HG03378 (cell line): ENCODE data around the gene UBL7.
A peak's percentile ranks its signal among the peaks of the same experiment; 100 is the strongest.
"Not testable (repeated sequence)": the region's sequence is repeated elsewhere in the genome, so short reads cannot be mapped to it uniquely, and the experiment has no call there.

ENCODE experiments used
- ATAC-seq: cut with Tn5 transposase; IDR thresholded peaks from one replicate; pipeline ENCODE4 v1.9.1; 2021; ENCODE audit warnings: mild to moderate bottlenecking, moderate library complexity; ENCODE audit not compliant: unreplicated experiment

The UBL7 gene, protein sequence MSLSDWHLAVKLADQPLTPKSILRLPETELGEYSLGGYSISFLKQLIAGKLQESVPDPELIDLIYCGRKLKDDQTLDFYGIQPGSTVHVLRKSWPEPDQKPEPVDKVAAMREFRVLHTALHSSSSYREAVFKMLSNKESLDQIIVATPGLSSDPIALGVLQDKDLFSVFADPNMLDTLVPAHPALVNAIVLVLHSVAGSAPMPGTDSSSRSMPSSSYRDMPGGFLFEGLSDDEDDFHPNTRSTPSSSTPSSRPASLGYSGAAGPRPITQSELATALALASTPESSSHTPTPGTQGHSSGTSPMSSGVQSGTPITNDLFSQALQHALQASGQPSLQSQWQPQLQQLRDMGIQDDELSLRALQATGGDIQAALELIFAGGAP

DNA sequence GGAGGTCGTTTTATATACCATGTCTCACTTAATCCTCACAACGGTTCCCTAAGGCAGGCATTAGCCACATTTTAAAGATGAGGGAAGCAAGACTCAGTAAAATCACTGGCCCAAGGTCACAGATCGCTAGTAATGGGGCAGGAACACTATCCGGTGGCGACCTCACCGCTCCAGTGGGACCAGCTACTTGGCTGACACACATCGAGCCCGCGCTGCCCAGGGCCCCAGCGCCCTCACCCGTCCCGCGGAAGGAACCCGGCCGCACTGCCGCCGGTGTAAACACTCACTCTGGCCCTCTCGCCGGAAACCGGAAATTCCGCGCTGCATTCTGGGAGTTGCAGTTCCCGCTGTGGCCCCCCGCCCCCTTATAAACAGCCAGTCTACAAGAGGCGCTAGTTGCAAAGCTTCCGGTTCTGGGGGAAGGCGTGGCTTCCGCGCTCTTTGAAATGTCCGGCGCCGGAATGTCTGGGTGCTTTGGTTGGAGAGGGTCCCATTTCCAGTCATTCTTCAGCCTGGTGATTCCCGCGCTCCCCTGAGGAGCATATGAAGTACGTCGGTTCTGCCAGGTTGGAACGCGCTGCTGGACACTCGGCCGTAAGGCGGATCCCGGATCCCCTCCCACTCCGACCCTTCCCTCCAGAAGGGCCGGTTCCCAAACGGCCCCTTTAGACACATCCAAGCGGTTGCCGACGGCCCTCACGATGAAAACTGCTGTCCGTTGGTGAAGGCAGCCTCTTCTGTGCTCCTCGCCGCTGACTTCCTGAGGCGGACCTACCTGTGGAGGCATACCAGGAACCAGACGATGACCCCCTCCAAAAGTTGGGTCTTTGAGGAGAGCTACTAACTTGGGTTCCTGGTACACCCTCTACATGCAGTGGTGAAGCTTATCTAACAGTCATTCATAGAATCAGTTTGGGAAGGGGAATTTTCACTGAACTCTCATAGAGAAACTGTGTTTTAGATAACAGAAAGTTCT, at the start of gene UBL7:
Gene UBL7, minus strand, starts transcription at position 290 of the 976 bp plus-strand sequence. CDS start 2,293 bp downstream, outside the sequence.
- ATAC-seq = peak; percentile 74

DNA sequence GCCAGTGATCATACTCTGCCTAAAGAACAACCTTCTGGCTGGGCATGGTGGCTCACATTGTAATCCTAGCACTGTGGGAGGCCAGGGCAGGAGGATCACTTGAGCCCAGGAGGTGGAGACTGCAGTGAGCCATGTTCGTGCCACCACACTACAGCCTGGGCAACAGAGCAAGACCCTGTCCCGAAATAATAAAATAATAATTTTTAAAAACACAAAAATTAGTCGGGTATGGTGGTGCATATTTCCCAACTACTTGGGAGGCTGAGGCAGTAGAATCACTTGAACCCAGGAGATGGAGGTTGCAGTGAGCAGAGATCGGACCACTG, 45.5 kb upstream of the UBL7 start:
- no peak for ATAC-seq

DNA sequence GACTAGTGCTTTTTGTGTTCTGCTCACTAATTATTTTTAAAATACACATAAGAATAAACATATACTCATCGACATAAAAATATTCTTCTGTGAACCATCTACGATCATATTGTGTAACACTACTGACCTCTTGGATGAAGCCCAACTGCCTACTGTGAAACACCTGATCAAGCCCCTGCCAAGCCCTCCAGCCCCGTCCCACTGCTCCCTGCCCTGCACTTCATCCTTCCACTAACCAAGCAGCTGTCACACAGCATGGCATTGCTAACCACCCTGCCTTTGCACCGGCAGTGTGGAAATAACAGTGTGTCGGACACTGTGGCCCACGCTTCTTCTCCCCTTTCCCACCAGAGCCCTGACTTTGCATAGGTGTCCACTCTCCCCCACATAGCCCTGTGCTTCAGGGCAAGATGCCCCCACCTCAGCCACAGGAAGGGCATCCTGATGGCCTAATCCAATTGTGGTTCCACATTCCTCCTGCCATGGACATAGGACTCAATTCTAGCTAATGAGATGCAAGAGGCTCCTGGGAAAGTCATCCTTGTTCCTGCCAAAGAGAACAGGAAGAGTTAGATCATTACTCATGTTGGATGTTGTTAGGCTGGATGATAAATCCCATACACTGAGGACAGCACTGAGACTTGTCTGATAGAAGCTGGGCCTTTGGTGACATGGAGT, 45.0 kb upstream of the UBL7 start:
- no peak for ATAC-seq

DNA sequence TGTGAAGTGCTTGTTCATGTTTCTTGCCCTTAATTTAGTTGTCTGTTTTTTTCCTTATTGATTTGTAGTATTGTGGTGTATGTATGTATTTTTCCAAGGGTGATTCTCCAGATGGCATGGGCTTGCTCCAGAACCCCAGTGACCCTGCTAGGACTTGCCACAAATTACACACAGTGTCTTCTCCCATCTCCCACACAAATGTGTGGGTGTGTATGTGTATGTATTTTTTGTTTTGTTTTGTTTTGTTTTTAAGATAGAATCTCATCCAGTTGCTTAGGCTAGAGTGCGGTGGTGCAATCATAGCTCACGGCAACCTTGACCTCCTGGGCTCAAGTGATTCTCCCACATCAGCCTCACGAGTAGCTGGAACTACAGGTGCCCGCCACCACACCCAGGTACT, 43.9 kb upstream of the UBL7 start:
- no peak for ATAC-seq

DNA sequence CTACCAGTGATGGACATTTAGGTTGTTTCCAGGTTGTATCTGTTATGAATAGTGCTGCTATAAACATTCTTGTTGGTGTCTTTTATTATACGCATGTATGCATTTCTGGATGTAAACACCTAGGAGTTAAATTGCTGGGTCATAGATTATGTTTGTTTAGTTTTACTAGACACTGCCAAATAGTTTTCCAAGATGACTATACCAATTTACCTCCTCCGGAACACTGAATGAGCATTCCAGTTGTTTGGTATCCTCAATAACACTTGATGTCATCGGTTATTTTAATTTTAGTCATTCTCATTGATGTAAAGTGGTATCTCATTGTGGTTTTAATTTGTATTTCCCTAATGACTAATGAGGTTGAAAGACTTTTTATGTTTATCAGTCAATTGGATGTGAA, 43.5 kb upstream of the UBL7 start:
- ATAC-seq = no peak

DNA sequence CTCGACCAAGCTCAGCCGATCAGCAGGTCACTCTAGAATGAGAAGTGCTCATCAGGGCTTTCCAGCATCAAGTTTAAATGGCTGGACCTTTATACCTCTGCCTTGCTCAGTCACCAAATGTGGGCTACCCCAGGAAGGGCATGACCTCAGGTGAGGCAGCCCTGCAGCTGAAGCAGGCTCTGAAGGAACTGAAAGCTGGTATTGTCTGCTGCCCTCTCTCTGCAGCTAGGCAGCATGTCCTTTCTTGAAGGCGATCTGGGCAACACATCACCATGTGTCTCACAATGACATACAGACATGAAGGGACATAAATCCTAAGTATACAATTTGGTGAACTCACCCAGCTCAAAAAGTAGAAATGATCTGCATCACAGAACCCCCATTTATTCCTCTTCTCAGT, 41.3 kb upstream of the UBL7 start:
- ATAC-seq = no peak

DNA sequence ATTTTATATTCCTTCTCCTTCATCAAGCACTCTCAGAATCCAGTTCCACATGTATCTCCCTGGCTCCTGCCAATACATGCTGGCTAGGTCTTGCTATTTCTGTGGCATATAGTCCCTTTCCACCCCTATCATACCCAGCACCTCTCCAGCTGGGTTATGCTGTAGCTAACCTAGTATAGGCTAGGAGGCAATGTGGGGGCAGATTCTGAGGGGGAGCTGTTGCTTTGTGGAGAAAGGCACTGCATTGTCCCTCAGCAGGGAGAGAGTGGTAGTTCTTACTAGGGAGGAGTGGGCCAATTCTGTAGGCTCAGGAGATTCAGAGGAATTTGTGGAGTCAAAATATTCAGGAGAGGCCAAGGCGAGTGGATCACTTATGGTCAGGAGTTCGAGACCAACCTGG, 39.4 kb upstream of the UBL7 start:
- ATAC-seq = no peak

DNA sequence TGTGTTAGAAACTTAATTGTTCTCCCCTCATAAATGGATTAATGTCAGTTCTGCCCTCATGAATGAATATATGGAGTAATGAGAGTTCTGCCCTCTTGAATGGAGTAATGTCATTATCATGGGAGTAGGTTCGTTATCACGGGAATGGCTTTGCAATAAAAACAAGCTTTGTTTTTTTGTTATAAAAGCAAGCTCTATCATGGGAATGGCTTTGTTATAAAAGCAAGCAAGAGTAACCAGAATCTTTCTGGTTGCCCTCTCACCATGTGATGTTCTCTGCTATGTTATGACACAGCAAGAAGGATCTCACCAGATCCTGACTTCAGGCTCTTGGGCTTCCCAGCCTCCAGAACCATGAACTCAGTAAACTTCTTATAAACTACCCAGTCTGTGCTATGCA, 38.4 kb upstream of the UBL7 start:
- no peak for ATAC-seq

DNA sequence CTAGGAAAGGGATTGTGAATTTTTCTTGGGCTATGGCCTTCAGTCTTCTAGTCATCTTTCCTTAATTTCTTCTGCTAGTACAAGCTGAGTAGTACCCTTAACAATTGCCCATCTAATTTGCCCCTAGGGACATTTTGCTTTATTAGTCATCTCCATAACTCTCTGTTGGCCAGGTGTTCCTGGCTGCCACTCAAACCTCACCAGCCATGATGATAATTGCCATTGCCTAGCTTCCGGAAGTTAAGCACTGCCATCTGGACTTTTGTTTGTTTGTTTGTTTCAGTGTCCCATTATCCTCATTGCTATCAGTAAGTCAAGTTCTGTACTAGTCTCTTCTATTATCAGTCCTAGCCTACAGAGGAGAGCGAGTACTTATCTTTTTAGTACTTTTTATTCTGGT, 36.6 kb upstream of the UBL7 start:
- no peak for ATAC-seq

DNA sequence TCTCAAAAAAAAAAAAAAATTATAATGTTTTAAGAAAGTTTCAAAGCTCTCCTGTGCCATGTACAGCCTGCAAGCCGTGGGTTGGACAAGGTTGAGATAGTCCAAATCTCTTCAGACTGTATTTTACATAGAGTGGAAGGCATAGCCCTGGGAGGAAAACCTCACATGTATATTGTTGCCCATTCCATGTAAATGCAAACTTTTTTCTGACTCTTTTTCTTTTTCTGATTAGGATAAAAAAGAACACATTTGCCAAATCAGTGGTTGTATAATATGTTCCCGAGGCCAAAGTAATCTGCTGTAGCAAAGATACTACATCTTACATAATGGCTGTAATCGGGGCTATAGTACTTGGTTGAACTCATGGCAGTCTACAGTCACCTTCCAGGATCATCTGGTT, 35.7 kb upstream of the UBL7 start:
- no peak for ATAC-seq

DNA sequence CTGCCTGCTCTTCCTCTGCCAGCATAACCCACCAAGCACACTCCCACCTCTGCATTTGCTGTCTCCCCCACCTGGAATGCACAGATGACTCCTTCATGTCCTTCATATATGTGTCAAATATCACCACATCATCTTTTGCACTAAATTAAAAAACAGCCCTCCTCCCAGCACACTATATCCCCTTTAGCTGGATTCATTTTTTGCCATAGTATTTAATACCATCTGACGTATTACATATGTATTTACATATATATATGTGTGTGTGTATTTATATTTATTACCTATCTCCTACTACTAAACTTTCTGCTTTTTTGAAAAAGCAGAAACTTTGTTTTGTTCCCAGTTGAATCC, 29.4 kb upstream of the UBL7 start:
- ATAC-seq = no peak

DNA sequence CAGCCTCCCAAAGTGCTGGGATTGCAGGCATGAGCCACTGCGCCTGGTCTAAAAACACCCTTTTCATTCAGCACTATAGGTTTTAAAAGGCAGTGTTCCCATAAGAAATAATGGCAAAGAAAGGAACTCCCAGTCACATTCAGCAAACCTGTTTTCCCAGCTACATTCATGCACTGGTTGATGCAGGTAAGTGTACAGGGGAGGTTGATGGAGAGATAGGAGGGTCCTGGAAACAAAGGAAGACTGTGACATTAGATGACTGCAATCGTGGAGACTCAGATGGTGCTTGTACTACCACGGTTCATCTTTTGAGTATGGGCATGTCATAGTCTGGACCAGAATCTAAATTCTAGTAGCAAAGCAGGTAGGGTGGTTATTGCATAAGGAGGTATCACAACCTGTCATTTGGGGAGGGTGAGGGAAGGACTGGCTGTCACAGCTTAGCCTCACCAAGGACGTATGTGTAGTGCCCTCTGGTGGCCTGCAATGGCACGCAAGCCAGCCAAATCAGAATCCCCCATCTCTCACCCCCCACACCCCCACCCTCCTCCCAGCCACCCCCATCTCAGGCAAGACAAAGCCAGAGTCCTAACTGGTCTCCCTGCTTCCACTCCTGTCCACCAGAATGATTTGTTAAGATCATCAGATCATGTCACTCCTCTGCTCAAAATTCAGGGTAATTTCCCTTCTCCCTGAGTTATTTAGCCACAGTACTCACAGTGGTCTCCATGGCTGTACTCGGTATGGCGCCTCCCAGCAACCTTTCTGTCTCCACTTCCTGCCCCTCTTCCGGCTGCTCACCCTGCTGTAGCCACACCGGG, 28.8 kb upstream of the UBL7 start:
- no peak for ATAC-seq

DNA sequence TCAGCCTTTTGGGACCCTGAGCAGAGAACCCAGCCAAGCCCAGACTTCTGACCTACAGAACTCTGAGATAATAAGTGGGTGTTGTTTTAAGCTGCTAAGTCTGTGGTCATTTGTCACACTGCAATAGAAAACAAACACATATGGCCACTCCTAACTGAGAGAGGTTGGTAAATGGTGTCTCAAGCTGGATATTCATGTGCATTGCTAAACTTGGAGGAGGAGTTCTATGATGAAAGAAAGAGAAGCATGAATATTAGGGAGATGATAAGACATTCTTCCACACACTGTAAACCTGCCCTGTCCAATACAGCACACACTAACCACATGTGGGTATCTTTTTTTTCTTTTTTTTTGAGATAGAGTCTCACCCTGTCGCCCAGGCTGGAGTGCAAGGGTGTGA, 27.8 kb upstream of the UBL7 start:
- ATAC-seq = no peak

DNA sequence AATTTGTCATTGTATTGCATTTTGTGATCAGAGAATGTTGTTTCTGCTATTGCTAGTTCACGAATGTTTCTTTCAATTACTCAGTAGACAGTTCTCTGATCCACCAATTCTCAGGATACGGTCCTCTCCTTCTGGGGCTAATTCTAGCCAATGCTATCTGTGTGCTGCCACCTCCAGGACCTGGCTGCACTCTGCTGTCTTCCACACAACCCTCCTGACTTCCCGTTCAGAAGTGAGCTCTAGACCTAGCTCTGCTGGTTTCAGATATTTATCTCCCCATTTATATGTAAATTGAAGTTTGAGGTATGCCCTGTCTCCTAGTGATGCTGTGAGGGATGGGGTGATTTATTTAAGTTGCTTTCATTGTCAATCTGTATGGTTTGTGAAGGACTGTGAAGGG, 21.7 kb upstream of the UBL7 start:
- ATAC-seq = no peak

DNA sequence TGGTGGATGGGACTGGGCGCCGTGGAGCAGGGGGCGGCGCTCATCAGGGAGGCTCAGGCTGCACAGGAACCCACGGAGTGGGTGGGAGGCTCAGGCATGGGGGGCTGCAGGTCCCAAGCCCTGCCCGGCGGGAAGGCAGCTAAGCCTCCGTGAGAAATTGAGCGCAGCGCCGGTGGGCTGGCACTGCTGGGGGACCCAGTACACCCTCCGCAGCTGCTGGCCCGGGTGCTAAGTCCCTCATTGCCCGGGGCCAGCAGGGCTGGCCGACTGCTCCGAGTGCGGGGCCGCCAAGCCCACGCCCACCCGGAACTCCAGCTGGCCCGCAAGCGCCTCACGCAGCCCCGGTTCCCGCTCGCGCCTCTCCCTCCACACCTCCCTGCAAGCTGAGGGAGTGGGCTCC, 19.4 kb upstream of the UBL7 start:
- not testable (repeated sequence) for ATAC-seq

DNA sequence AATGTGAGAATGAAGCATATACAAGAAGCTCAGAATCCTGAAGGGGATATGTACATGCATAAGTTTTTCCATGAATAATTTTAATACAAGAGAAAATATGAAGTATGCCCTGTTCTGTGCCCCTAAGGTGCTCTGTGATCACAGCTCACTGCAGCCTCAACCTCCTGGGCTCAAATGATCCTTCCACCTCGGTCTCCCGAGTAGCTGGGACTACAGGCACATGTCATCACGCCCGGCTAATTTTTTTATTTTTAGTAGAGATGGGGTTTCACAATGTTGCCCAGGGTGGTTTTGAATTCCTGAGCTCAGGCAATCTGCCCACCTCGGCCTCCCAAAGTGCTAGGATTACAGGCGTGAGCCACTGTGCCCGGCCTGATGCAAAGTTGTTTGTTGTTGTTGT, 10.7 kb upstream of the UBL7 start:
- not testable (repeated sequence) for ATAC-seq

DNA sequence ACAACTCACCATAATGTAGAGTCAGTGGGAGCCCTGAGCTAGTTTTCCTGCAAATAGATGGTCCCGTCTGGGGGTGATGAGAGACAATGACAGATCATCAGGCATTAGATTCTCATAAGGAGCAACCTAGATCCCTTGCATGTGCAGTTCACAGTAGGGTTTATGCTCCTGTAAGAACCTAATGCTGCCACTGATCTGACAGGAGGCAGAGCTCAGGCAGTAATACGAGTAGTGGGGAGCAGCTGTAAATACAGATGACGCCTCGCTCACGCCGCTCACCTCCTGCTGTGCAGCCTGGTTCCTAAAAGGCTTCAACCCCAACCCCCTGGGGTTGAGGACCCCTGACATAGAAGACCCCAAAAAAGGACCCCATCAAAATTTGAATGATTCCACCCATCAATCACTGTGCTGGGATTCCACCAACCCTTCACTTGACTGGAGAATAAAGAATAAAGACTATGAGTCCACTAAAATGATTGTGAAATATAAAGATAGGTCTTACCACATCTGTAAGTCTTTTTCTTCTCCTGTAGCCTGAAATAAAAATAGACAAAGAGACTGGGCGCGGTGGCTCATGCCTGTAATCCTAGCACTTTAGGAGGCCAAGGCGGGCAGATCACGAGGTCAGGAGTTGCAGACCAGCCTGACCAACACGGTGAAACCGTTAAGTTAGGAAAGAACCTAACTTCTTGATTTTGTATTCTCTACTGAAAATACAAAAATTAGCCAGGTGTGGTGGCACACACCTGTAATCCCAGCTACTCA, 9.9 kb upstream of the UBL7 start:
- no peak for ATAC-seq

DNA sequence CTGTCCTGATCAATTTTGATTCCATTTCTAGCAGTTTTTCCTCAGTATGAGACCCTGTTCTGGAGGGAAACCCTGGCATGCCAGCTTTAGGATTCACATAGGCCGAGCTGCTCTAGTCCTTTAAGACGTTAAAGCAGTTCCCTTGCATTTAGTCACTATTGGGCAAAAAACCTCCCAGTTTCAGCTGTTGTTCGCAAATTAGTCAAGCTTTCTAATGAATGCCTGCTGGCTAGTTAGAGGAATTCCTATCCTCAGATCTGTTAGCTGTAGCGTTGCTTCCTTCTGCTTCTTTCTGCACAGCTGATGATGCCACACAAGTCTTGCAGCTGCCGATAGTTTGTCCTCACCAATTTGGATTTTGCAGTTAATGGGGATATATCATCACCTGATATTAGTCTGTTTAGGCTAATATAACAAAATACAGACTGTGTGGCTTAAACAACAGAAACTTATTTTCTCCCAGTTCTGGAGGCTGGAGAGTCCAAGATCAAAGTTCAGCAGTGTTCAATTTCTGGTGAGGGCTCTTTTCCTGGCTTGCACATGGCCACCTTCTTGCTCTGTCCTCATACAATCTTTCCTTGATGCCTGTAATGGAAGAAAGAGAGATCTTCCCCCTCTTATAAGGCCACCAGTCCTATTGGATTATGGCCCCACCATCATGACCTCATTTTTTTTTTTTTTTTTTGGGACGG, 7.5 kb upstream of the UBL7 start:
- ATAC-seq = no peak

DNA sequence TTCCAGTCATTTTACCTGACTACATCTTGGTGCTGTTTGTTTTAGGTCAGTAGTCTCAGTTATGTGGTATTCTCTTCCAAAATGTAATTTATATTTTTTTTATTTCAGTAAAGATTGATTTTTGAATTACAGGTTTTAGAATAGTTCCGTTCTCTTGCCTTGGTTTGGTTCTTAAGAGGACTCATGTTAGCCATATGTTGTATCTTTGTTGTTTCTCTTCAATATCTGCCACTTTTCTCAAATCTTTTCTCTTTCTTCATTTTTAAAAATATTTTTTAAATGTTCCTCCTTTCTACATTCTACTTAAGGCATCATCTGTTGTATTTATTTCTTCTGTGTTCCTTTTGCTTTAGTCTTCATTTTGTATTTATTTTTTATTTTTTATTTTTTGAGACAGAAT, 5.6 kb upstream of the UBL7 start:
- no peak for ATAC-seq

DNA sequence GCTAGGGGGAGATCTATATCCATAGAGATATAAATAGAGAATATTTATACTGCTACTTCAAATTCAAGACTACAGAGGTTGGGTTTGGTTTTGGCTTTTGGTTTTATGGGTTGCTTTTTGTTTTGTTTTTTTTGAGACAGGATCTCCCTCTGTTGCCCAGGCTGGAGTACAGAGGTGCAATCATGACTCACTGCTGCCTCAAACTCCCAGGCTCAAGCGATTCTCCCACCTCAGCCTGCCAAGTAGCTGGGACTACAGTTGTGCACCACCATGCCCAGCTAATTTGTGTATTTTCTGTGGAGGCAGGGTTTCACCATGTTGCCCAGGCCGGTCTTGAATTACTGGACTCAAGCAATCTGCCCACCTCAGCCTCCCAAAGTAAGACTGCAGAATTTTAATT, 3.9 kb upstream of the UBL7 start:
- ATAC-seq = no peak
